GM18505 (cell line): ENCODE data around the gene NPPB.

ENCODE experiments used
- ATAC-seq: cut with Tn5 transposase; IDR thresholded peaks from one replicate; pipeline ENCODE4 v1.9.1; 2021; ENCODE audit not compliant: unreplicated experiment
- POLR2A ChIP-seq: IDR thresholded peaks from 4 replicates; pipeline ENCODE4 v1.6.1; 2011; ENCODE audit warnings: borderline replicate concordance; ENCODE audit not compliant: insufficient read depth, insufficient read length; ENCODE audit errors: extremely low read depth

The NPPB gene

DNA sequence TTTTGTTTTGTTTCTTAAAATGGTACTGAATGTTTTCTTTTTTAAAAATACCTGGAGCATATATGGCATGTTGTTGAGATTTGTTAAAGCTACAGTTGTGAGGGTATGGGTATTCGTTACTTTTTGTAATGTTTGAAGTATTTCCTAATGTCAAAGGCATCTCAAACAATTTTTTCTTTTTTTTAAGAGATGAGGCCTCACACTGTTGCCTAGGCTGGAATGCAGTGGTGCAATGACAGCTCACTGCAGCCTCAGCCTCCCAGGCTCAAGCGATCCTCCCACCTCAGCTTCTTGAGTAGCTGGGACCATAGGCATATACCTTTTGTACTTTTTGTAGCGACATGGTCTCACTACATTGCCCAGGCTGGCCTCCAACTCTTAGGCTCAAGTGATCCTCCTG lies 36.7 kb downstream of the NPPB start:
- TF ChIP-seq POLR2A: no peak
- no peak for ATAC-seq

DNA sequence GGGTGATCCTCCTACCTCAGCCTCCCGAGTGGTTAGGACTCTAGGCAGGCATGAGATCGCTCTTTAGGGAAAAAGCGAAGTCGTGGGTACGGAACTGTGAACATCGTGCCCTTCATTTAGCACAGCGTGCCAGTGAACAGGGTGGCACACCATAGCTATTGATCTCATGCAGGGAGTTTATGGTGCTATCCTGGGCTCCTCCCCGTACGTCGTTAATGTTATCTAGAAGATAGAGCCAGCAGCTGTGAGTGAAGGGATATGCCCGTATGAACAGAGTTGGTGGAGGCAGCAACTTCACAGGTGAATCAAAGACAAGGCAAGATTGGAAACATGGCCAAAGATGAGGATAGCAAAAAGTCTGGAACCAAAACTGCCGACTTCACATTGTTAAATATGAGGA lies 41.6 kb downstream of the NPPB start:
- ATAC-seq: no peak
- no peak for TF ChIP-seq POLR2A

- no peak for ATAC-seq
- no peak for TF ChIP-seq POLR2A
Observed at GRCh38 chr1:11813021-11813420, 45.7 kb downstream of the NPPB start.
